Keratinocyte (primary cell): Measurements from ENCODE around the gene ANKRD16. TPM values are rescaled to one million over a fixed set of nuclear protein-coding genes. Genes with fewer than 3 reads are reported as not detected.

Source experiments
- DNase-seq: peaks from one replicate; pipeline ENCODE4 v3.0.0-alpha.2; 2011; ENCODE audit warnings: low read depth, missing footprints, low spot score
- FAIRE-seq: peaks from 2 replicates; lab custom pipeline; 2011; peaks lifted over from hg19 to GRCh38; lab: Jason Lieb, UNC
- H2AFZ ChIP-seq: 2 replicates; pipeline ENCODE4 v1.6.0; 2012; ENCODE audit warnings: low read length, control low read depth, inconsistent platforms; ENCODE audit not compliant: control insufficient read depth
- H3K27ac ChIP-seq: 2 replicates; pipeline ENCODE4 v1.5.1; 2011; ENCODE audit warnings: low read length; ENCODE audit not compliant: control insufficient read depth, insufficient read depth
- H3K27me3 ChIP-seq: 3 replicates; pipeline ENCODE4 v1.6.0; 2011; ENCODE audit warnings: low read length; ENCODE audit not compliant: control insufficient read depth, insufficient read depth; ENCODE audit errors: extremely low read depth
- H3K36me3 ChIP-seq, 2 experiments: 2 replicates in 1 of 2; 3 replicates in 1 of 2; pipeline ENCODE4 v1.5.1; 2011; ENCODE audit warnings: low read length in 2 of 2, mild to moderate bottlenecking in 1 of 2; ENCODE audit not compliant: control insufficient read depth in 2 of 2, insufficient read depth in 2 of 2; ENCODE audit errors: extremely low read depth in 1 of 2
- H3K4me1 ChIP-seq: 3 replicates; pipeline ENCODE4 v1.5.1; 2011; ENCODE audit warnings: low read length; ENCODE audit not compliant: control insufficient read depth, insufficient read depth; ENCODE audit errors: extremely low read depth
- H3K4me2 ChIP-seq: 3 replicates; pipeline ENCODE4 v1.6.0; 2011; ENCODE audit warnings: low read depth, low read length; ENCODE audit not compliant: control insufficient read depth, insufficient read depth; ENCODE audit errors: extremely low read depth
- H3K4me3 ChIP-seq, 3 experiments: fragments of 200-600 bp in 1 of 3; sonication (generic) in 1 of 3; 2 replicates in 2 of 3; 3 replicates in 1 of 3; pipeline ENCODE4 v1.5.1; 2011 to 2016; ENCODE audit warnings: low read length in 3 of 3, mild to moderate bottlenecking in 3 of 3, control low read depth in 2 of 3, inconsistent platforms in 1 of 3, low read depth in 1 of 3, mixed read lengths in 1 of 3, mixed run types in 1 of 3, moderate library complexity in 1 of 3; ENCODE audit not compliant: control insufficient read depth in 2 of 3, insufficient read depth in 2 of 3; ENCODE audit errors: extremely low read depth in 1 of 3
- H3K79me2 ChIP-seq: 2 replicates; pipeline ENCODE4 v1.6.0; 2012; ENCODE audit warnings: low read length; ENCODE audit not compliant: control insufficient read depth, insufficient read depth
- H3K9ac ChIP-seq: 3 replicates; pipeline ENCODE4 v1.6.0; 2011; ENCODE audit warnings: low read length; ENCODE audit not compliant: control insufficient read depth, insufficient read depth; ENCODE audit errors: extremely low read depth
- H3K9me1 ChIP-seq: 3 replicates; pipeline ENCODE4 v1.6.0; 2011; ENCODE audit warnings: low read length; ENCODE audit not compliant: control insufficient read depth, insufficient read depth; ENCODE audit errors: extremely low read depth
- H3K9me3 ChIP-seq: 2 replicates; pipeline ENCODE4 v1.5.1; 2012; ENCODE audit warnings: low read depth, low read length; ENCODE audit not compliant: control insufficient read depth
- H4K20me1 ChIP-seq: 3 replicates; pipeline ENCODE4 v1.6.0; 2011; ENCODE audit warnings: low read length; ENCODE audit not compliant: control insufficient read depth, insufficient read depth; ENCODE audit errors: extremely low read depth
- EZH2 ChIP-seq: IDR thresholded peaks from one replicate; pipeline ENCODE4 v1.6.1; 2012; ENCODE audit warnings: inconsistent platforms, mild to moderate bottlenecking, low read length, moderate library complexity
- dilution Hi-C: fragments of 300-500 bp; cut with MboI; formaldehyde crosslinking; loops from one replicate; pipeline ENCODE4 v1.7.0; 2020; ENCODE audit warnings: low sequenced_read_pairs; ENCODE audit not compliant: extremely low pct_ligation_motif_present
- polyA plus RNA-seq, 5 experiments: library from polyadenylated mRNA; depleted of rRNA in 3 of 5; stranded (reverse) in 3 of 5; stranded (forward) in 1 of 5; unstranded in 1 of 5; fragments of >200 nt; gene quantifications; 1 replicate in 1 of 5; 2 replicates in 3 of 5; 3 replicates in 1 of 5; pipeline versions ENCODE4 v1.2.1 to v1.2.3, GENCODE V29; 2011 to 2012; ENCODE audit warnings: missing spikeins in 2 of 5, low read depth in 1 of 5, low replicate concordance in 1 of 5
- TF ChIP-seq, protein P1 (sequence below), 3 experiments: IDR thresholded peaks in 1 of 3; conservative IDR thresholded peaks in 1 of 3; optimal IDR thresholded peaks in 1 of 3; 2 replicates in 2 of 3; 3 replicates in 1 of 3; pipeline versions ENCODE3 to v1.5.1; 2011; ENCODE audit warnings: low read length in 3 of 3, mild to moderate bottlenecking in 3 of 3, moderate library complexity in 2 of 3, control low read depth in 1 of 3, inconsistent platforms in 1 of 3; ENCODE audit not compliant: insufficient read depth in 2 of 3; ENCODE audit errors: extremely low read depth in 1 of 3

Gene ANKRD16
- polyA plus RNA-seq, 1 donor (not counting 4 experiments of a cell fraction or from before 2014, with no cell fraction given): 6.2 TPM

DNA sequence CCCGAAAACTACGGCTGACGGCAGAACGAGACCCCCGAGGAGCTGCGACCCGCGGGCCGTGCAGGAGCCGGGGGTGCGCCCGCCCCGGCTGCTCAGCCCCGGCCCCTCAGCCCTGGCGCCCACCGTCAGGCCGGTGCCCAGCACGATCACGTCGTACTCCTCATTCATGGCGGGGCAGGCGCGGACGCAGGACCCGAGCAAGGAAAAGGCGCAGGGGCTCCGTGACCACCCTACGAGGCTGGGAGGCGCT is 76.7 kb downstream of the ANKRD16 start:
- Histone ChIP-seq H3K9ac (peak overlapping the region; percentile 97), H3K27me3 (no peaks in the 10 kb centered on the region), H3K4me3 (peak overlapping the region; percentile 88 to 100 (median 97)), H3K9me1 (no peaks in the 10 kb centered on the region), H3K79me2 (peaks cover 56% of the 10 kb centered on the region), H2AFZ (peak overlapping the region; percentile 75), H3K4me2 (peak overlapping the region; percentile 10), H3K36me3 (peaks cover 0 to 4% of the 10 kb centered on the region in 2 experiments), H4K20me1 (peaks cover 16% of the 10 kb centered on the region), H3K4me1 (peaks cover 24% of the 10 kb centered on the region), H3K27ac (peak overlapping the region; percentile 90), H3K9me3 (no peaks in the 10 kb centered on the region)
- FAIRE-seq (no peak), DNase-seq (no peak)
- dilution Hi-C loops: no loop called here
- no peak for TF ChIP-seq EZH2
- TF ChIP-seq, protein P1, sequence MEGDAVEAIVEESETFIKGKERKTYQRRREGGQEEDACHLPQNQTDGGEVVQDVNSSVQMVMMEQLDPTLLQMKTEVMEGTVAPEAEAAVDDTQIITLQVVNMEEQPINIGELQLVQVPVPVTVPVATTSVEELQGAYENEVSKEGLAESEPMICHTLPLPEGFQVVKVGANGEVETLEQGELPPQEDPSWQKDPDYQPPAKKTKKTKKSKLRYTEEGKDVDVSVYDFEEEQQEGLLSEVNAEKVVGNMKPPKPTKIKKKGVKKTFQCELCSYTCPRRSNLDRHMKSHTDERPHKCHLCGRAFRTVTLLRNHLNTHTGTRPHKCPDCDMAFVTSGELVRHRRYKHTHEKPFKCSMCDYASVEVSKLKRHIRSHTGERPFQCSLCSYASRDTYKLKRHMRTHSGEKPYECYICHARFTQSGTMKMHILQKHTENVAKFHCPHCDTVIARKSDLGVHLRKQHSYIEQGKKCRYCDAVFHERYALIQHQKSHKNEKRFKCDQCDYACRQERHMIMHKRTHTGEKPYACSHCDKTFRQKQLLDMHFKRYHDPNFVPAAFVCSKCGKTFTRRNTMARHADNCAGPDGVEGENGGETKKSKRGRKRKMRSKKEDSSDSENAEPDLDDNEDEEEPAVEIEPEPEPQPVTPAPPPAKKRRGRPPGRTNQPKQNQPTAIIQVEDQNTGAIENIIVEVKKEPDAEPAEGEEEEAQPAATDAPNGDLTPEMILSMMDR (optimal IDR thresholded peaks at IDR 0.05 in 1 of 3, IDR thresholded peaks at IDR 0.05 in 1 of 3, conservative IDR thresholded peaks at IDR 0.05 in 1 of 3; ENCODE audit: extremely low read depth in 1 of 3, insufficient read depth in 2 of 3, low read length in 3 of 3): no peak

DNA sequence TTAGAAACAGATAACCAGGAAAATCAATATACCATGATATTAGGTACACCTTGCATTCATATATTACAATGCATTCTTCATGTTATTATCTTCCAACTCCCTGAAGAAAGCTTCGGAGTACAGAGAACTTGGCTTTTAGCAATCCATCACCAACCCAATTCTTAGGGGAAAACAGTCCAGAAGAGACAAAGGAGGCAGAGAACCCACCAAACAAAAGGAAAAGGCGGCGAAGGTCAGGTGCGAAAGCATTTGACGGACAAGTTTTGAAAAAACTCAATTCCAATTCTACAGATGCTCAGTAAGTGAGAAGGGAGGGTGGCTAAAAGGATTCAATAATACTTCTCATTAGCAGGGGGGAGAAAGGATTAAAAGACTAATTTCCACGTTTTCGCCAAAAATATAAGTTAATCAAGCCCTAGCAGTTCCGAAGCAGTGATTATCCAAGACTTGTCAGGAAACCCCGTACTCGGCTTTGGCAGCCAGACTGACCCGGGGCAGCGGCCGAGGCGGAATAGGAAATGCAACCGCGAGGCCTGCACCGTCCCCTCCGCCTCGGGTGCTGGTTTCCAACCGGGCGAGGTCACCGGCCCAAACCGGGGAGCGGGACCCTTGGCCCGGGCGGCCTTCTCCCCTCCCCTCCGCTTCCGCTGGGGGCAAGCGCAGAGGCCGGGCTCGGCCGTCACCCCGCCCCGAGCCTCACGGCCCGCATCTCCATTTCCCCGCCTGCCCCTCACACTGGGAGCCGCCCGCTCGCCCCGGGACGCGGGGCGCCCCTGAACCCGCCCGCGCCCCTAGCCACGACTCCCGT is 77.2 kb downstream of the ANKRD16 start:
- H3K36me3 ChIP-seq: peaks cover 0 to 9% of the 10 kb centered on the region in 2 experiments
- peak overlapping the region; percentile 95 for H3K4me2 ChIP-seq
- TF ChIP-seq EZH2: no peak
- TF ChIP-seq, protein P1 (optimal IDR thresholded peaks at IDR 0.05 in 1 of 3, IDR thresholded peaks at IDR 0.05 in 1 of 3, conservative IDR thresholded peaks at IDR 0.05 in 1 of 3; ENCODE audit: extremely low read depth in 1 of 3, insufficient read depth in 2 of 3, low read length in 3 of 3): no peak
- no peaks in the 10 kb centered on the region for H3K9me3 ChIP-seq
- FAIRE-seq (no peak), DNase-seq (no peak)
- peak overlapping the region; percentile 90 for H3K27ac ChIP-seq
- peak overlapping the region; percentile 9 for H2AFZ ChIP-seq
- H3K9ac ChIP-seq: peak overlapping the region; percentile 97
- H3K4me3 ChIP-seq: peak overlapping the region; percentile 88 to 100 (median 97)
- dilution Hi-C loops: no loop called here
- peaks cover 24% of the 10 kb centered on the region for H3K4me1 ChIP-seq
- peaks cover 21% of the 10 kb centered on the region for H4K20me1 ChIP-seq
- no peaks in the 10 kb centered on the region for H3K9me1 ChIP-seq
- H3K27me3 ChIP-seq: no peaks in the 10 kb centered on the region
- H3K79me2 ChIP-seq: peaks cover 61% of the 10 kb centered on the region

Other genes with a start within 250 kb of the ANKRD16 start
- 6.4 to 8.4 TPM (median 8.1 TPM) in 3 replicates for gene ASB13, start 223.3 kb downstream of the ANKRD16 start, polyA plus RNA-seq
- 34.9 to 40.4 TPM (median 35.0 TPM) in 3 replicates for gene TASOR2, start 205.1 kb downstream of the ANKRD16 start, polyA plus RNA-seq
- 155 to 293 TPM (median 244 TPM) in 3 replicates for gene GDI2, start 76.5 kb downstream of the ANKRD16 start, polyA plus RNA-seq
- 55.9 to 70.0 TPM (median 61.8 TPM) in 3 replicates for gene FBH1, start 350 bp upstream of the ANKRD16 start, polyA plus RNA-seq
- gene IL15RA, start 87.7 kb upstream of the ANKRD16 start, polyA plus RNA-seq: 3.1 to 4.9 TPM (median 3.8 TPM) in 3 replicates
- not detected in 3 replicates for gene IL2RA, start 172.5 kb upstream of the ANKRD16 start, polyA plus RNA-seq
- gene RBM17, start 199.1 kb upstream of the ANKRD16 start, polyA plus RNA-seq: 30.0 to 54.8 TPM (median 35.0 TPM) in 3 replicates